Subcutaneous abdominal adipose tissue (tissue), 5 donors: ENCODE measurements around the gene CDK5RAP2.

Source experiments
- H3K27ac ChIP-seq: one replicate; pipeline ENCODE4 v1.7.0; 2013; ENCODE audit warnings: low read depth, mild to moderate bottlenecking, inconsistent platforms, low read length, moderate library complexity
- H3K27me3 ChIP-seq, 5 donors: one replicate each; pipeline ENCODE4 v1.7.0; 2013; ENCODE audit warnings: low read length in 5 of 5, inconsistent platforms in 1 of 5; ENCODE audit not compliant: control insufficient read depth in 5 of 5, insufficient read depth in 4 of 5
- H3K36me3 ChIP-seq, 5 donors: one replicate each; pipeline ENCODE4 v1.7.0; 2013; ENCODE audit warnings: low read length in 5 of 5; ENCODE audit not compliant: control insufficient read depth in 5 of 5, insufficient read depth in 5 of 5
- H3K4me1 ChIP-seq, 5 donors: one replicate each; pipeline ENCODE4 v1.7.0; 2013; ENCODE audit warnings: low read length in 5 of 5, mild to moderate bottlenecking in 3 of 5, moderate library complexity in 1 of 5; ENCODE audit not compliant: control insufficient read depth in 5 of 5, insufficient read depth in 5 of 5
- H3K4me3 ChIP-seq, 5 donors: one replicate each; pipeline ENCODE4 v1.7.0; 2013; ENCODE audit warnings: low read length in 5 of 5, low read depth in 1 of 5
- H3K9ac ChIP-seq, 5 donors: one replicate each; pipeline ENCODE4 v1.7.0; 2013; ENCODE audit warnings: low read length in 5 of 5, mild to moderate bottlenecking in 4 of 5, moderate library complexity in 3 of 5
- H3K9me3 ChIP-seq, 5 donors: one replicate each; pipeline ENCODE4 v1.7.0; 2013; ENCODE audit warnings: low read length in 5 of 5; ENCODE audit not compliant: control insufficient read depth in 5 of 5
- donor health status: healthy.
- donor health status: healthy.
- donor health status: healthy.
- donor health status: healthy.
- donor health status: healthy.

The CDK5RAP2 gene

GRCh38 chr9:120387257-120388002, 192.5 kb downstream of the CDK5RAP2 start:
- H3K4me3 ChIP-seq, result no peak overlapping the region
- H3K27me3 ChIP-seq, result no peaks in the 10 kb centered on the region
- H3K9me3 ChIP-seq, result no peaks in the 10 kb centered on the region
- peaks cover 5 to 41% (median 34%) of the 10 kb centered on the region in 5 donors for H3K4me1 ChIP-seq
- peak overlapping the region; percentile 23 for H3K27ac ChIP-seq
- H3K36me3 ChIP-seq, result peaks cover 0 to 50% (median 40%) of the 10 kb centered on the region in 5 donors
- no peak overlapping the region for H3K9ac ChIP-seq

- H3K9ac ChIP-seq, result no peak overlapping the region
These were observed 193.4 kb downstream of the CDK5RAP2 start for GRCh38 chr9:120386390-120387131.

GRCh38 chr9:120385606-120386389, 194.2 kb downstream of the CDK5RAP2 start:
- no peaks in the 10 kb centered on the region for H3K9me3 ChIP-seq
- peaks cover 0 to 34% (median 23%) of the 10 kb centered on the region in 5 donors for H3K36me3 ChIP-seq
- no peaks in the 10 kb centered on the region for H3K27me3 ChIP-seq
- H3K4me1 ChIP-seq, result peaks cover 5 to 25% (median 19%) of the 10 kb centered on the region in 5 donors
- H3K9ac ChIP-seq, result no peak overlapping the region
- H3K27ac ChIP-seq, result no peak overlapping the region
- no peak overlapping the region for H3K4me3 ChIP-seq

More at GRCh38 chr9:120386390-120387131, 193.4 kb downstream of the CDK5RAP2 start:
- Histone ChIP-seq H3K9me3 (no peaks in the 10 kb centered on the region), H3K4me3 (no peak overlapping the region), H3K4me1 (peaks cover 5 to 32% (median 26%) of the 10 kb centered on the region in 5 donors), H3K36me3 (peaks cover 0 to 41% (median 31%) of the 10 kb centered on the region in 5 donors), H3K27me3 (no peaks in the 10 kb centered on the region), H3K27ac (peak overlapping the region; percentile 23)

GRCh38 chr9:120384925-120385272, 195.1 kb downstream of the CDK5RAP2 start:
- Histone ChIP-seq H3K9ac (no peak overlapping the region), H3K4me1 (peaks cover 5 to 18% (median 13%) of the 10 kb centered on the region in 5 donors), H3K4me3 (no peak overlapping the region), H3K27ac (no peak overlapping the region), H3K27me3 (no peaks in the 10 kb centered on the region), H3K9me3 (peaks cover 0 to 7% (median 0%) of the 10 kb centered on the region in 5 donors), H3K36me3 (peaks cover 0 to 25% (median 16%) of the 10 kb centered on the region in 5 donors)

- H3K36me3 ChIP-seq, result peaks cover 0 to 18% (median 10%) of the 10 kb centered on the region in 5 donors
- peaks cover 5 to 18% (median 13%) of the 10 kb centered on the region in 5 donors for H3K4me1 ChIP-seq
- no peak overlapping the region for H3K27ac ChIP-seq
- H3K4me3 ChIP-seq, result no peak overlapping the region
- no peaks in the 10 kb centered on the region for H3K27me3 ChIP-seq
- H3K9ac ChIP-seq, result no peak overlapping the region
- H3K9me3 ChIP-seq, result peaks cover 0 to 12% (median 4%) of the 10 kb centered on the region in 5 donors
These were observed 195.7 kb downstream of the CDK5RAP2 start for GRCh38 chr9:120383999-120384924.

GRCh38 chr9:120383611-120383998, 196.4 kb downstream of the CDK5RAP2 start:
- Histone ChIP-seq H3K4me3 (no peak overlapping the region), H3K27me3 (no peaks in the 10 kb centered on the region), H3K9me3 (peaks cover 0 to 17% (median 7%) of the 10 kb centered on the region in 5 donors), H3K27ac (no peak overlapping the region), H3K36me3 (peaks cover 0 to 12% (median 5%) of the 10 kb centered on the region in 5 donors), H3K9ac (no peak overlapping the region), H3K4me1 (peaks cover 5 to 18% (median 13%) of the 10 kb centered on the region in 5 donors)

- H3K36me3 ChIP-seq, result peaks cover 0 to under 1% (median 0%) of the 10 kb centered on the region in 5 donors
- no peak overlapping the region for H3K27ac ChIP-seq
- H3K9me3 ChIP-seq, result peaks cover 0 to 18% (median 7%) of the 10 kb centered on the region in 5 donors
- H3K4me1 ChIP-seq, result peaks cover 3 to 17% (median 13%) of the 10 kb centered on the region in 5 donors
- H3K4me3 ChIP-seq, result no peak overlapping the region
- H3K27me3 ChIP-seq, result no peaks in the 10 kb centered on the region
- H3K9ac ChIP-seq, result no peak overlapping the region
These were observed 197.5 kb downstream of the CDK5RAP2 start for GRCh38 chr9:120382453-120382852.

GRCh38 chr9:120381839-120382238, 198.1 kb downstream of the CDK5RAP2 start:
- no peaks in the 10 kb centered on the region for H3K27me3 ChIP-seq

GRCh38 chr9:120379611-120380010, 200.4 kb downstream of the CDK5RAP2 start:
- Histone ChIP-seq H3K4me3 (no peak overlapping the region), H3K27ac (no peak overlapping the region), H3K4me1 (peaks cover 0 to 8% (median 5%) of the 10 kb centered on the region in 5 donors), H3K9me3 (peaks cover 0 to 31% (median 7%) of the 10 kb centered on the region in 5 donors), H3K9ac (no peak overlapping the region), H3K36me3 (no peaks in the 10 kb centered on the region), H3K27me3 (no peaks in the 10 kb centered on the region)

More at GRCh38 chr9:120381839-120382238, 198.1 kb downstream of the CDK5RAP2 start:
- Histone ChIP-seq H3K4me1 (peaks cover 3 to 17% (median 13%) of the 10 kb centered on the region in 5 donors), H3K4me3 (no peak overlapping the region), H3K9me3 (peaks cover 0 to 23% (median 7%) of the 10 kb centered on the region in 5 donors), H3K36me3 (no peaks in the 10 kb centered on the region), H3K9ac (no peak overlapping the region), H3K27ac (no peak overlapping the region)
